Caki2 (cell line): Measurements from ENCODE around the gene NINJ1. TPM values are rescaled to one million over a fixed set of nuclear protein-coding genes. Genes with fewer than 3 reads are reported as not detected.

Source experiments
- DNase-seq: peaks from one replicate; pipeline ENCODE4 v3.0.0-alpha.2; 2015; ENCODE audit warnings: low read depth
- in situ Hi-C: cut with HindIII; loops from 2 replicates; pipeline ENCODE4 v1.10.0; 2016; ENCODE audit warnings: low sequenced_read_pairs, low pct_unique_long_range_greater_than_20kb, mixed read lengths
- total RNA-seq: library from RNA; depleted of rRNA; stranded (reverse); fragments of >200 nt; shearing (Covaris generic); gene quantifications from 2 replicates; pipeline ENCODE4 v1.2.3, GENCODE V29; 2014; ENCODE audit warnings: low replicate concordance

The NINJ1 gene
- total RNA-seq, 1 experiment from 2014 or later = 53.5 TPM

GRCh38 chr9:93095205-93096130, 38.6 kb downstream of the NINJ1 start:
- peak; percentile 98 for DNase-seq

DNA sequence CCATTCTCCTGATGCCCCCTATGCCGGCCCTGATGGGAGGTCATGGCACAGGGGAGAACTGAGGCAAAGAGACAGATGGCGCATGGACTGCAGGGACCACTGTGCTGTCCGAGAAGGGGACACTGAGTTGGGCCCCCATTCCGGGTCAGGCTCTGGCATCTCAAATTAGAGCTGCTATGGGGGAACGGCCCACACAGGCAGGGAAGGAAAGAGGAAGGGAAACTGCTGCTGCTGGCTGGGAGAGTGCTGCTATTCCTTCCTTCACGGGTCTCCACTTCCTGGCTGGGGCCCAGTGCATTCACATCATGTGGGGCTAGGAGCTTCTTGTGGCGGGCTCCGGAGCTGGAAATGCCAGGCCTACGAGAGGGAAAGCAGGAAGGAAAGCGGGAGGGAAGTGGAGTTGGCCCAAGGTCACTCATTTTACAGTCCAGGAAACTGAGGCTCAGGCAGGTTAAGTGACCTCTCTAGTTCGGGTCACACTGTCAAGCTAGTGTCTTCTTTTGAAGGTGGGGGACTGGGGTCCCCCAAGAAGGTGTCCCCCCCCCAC, 39.3 kb downstream of the NINJ1 start:
- in situ Hi-C loops = no loop called here
- DNase-seq = no peak

More at GRCh38 chr9:93095205-93096130, 38.6 kb downstream of the NINJ1 start:
- in situ Hi-C loops = no loop called here

DNA sequence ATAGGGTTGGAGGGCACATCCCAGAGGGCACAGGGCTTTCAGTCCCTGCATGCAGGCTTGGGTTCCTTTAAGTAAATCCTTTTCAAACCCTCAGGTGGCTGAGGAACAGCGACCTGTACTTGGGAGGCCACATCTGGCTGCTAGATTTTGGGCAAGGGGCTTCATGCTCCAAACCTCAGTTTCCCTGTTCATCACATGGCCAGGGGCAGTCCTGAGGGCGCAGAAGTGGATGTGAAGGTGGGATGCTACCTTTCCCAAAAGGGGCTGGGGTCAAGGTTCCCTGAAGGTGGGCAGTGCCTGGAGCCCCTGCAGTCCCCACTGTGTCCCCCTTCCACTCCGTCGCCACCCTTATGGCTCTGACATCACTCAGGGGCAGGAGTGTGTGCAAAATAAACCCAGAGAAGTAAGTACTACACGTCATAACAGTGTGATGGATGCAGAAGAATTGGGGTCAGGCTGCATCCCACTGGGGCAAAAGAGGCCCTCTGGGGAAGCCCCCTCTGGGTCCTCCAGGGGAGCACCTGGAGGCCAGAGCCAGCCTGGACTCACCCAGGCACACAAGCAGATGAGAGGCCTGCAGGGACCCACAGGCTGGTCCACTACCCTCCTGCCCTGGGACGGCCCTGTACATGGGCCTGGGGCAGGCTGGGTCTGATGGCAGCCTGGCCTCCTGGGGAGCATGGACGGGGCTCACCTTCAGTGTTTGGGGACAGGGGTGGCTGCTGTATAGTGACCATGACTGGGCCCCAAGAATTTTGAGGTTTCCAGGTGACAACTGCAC, 40.0 kb downstream of the NINJ1 start:
- in situ Hi-C loops = no loop called here
- no peak for DNase-seq

DNA sequence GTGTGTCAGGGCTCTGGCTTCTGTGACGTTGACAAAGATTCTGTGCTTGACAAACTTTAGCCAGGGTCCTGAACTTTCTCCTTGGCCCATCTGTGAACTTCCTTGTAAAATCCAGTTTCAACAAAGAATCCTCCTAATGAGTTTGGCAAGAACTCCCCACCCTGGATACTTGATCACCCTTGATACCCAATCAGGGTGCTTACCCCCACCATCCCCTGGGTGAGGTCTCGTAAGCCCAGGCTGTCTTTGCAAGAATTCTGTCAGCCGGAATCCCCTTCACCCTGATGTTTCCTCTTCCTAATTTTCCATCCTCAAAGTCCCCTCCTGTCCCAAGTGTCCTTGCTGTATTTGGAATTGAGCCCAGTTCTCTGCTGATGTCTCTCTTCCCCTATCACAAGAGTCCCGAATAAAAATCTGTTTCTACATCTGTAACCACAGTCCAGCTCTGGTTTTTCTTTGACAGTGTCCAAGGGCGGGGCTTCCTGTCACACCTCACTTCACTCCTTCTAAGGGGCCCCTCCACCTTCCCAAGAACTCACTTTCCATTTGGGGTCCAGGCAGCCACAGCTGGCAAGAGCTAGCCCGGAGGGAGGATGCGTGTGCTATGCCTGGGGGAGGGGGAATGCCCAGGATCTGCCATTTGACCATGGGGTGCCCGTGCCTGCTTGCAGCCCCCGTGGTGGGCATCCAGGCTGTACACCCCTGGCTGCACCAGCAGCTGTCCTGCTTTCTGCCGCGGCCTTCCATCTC, 40.7 kb downstream of the NINJ1 start:
- in situ Hi-C loops = no loop called here
- no peak for DNase-seq

GRCh38 chr9:93092251-93092991, 41.6 kb downstream of the NINJ1 start:
- DNase-seq = no peak
- in situ Hi-C loops = no loop called here

DNA sequence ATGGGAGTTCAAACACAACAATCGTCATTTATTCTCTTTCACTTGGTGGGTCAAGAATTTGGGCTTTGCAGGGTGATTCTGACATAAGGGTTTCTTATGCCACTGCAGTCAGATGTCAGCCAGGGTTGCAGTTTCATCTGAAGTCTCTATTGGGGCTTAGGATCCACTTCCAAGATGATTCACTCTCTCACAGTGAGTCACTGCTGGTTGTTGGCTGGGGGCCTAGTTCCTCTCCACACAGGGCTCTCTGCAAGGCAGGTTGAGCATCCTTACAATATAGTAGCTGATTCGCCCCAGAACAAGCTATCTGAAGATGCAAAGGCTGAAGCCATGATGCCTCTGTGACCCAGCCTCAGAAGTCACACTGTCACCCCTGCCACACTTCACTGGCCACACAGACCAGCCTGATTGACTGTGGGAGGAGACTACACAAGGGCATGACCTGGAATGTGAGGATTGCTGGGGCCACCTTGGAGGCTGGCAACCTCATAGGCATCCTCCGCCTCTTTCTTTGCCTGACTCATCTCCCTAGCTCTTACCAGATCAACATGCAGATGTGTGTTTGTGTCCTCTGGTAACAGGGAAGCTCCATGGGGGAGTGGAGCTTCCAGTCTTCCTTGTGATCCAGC, 42.5 kb downstream of the NINJ1 start:
- in situ Hi-C loops = no loop called here
- peak; percentile 81 for DNase-seq

- in situ Hi-C loops = no loop called here
Measured at GRCh38 chr9:93091056-93091452, 43.0 kb downstream of the NINJ1 start.

GRCh38 chr9:93090091-93090655, 43.9 kb downstream of the NINJ1 start:
- DNase-seq = no peak
- in situ Hi-C loops = no loop called here

More at GRCh38 chr9:93091056-93091452, 43.0 kb downstream of the NINJ1 start:
- DNase-seq = no peak

- in situ Hi-C loops = no loop called here
- no peak for DNase-seq
Measured at GRCh38 chr9:93089481-93089991, 44.5 kb downstream of the NINJ1 start.

DNA sequence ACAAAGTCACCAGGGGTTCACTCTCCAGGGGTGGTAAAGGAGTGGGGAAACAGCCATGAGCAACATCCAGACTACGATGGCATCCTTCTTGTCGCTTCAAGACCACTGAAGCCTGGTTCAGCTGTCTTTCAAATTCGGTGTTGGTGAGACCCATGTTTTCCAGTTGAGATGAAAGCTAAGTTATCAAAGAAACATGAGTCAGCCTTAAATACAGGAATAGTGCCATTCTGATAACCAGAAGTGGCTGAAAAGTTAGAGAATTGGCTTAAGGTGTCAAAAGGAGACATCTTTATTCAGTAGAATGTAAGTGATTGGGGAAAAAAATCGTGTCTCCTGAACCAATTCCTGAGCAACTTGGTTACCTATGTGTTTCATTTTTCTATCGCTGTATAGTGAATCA, 45.0 kb downstream of the NINJ1 start:
- in situ Hi-C loops = no loop called here
- no peak for DNase-seq

DNA sequence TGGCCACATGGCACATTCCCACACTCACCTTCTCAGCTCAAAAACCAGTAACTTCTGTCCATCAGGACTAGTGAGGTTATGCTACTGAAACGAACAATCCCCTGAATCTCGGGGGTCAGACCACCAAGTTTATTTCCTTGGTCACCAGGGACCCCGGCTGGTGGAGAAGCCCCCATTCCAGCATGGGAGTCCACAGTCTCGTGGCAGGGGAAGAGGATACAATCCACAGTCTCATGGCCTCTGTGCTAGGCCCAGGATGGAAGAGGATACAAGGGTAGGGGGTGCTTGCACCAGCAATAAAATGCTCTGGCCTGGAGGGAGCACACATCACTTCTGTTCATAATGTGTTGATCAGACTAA, 45.4 kb downstream of the NINJ1 start:
- in situ Hi-C loops = no loop called here
- DNase-seq = no peak

GRCh38 chr9:93087971-93088655, 45.9 kb downstream of the NINJ1 start:
- no peak for DNase-seq
- in situ Hi-C loops = no loop called here

GRCh38 chr9:93086447-93087224, 47.4 kb downstream of the NINJ1 start:
- DNase-seq = no peak
- in situ Hi-C loops = no loop called here

DNA sequence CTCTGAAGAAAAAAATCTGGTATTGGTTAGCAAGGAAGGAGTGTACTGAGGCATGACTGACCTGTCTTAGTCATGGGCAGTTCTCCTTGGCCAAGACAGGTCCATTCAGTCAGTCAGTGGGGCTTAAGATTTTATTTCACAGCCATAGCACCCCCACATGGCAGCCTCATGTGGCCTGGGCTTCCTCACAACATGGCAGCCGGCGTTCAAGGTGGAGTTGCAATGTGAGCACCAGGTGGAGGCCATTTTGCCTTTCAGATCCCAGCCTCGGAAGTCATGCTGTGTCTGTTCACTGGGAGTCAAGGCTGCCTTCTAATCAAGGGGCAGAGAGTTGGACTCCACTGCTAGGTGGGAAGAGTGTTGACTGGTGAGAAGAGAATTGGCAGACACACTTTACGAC, 48.4 kb downstream of the NINJ1 start:
- no peak for DNase-seq
- in situ Hi-C loops = no loop called here

- DNase-seq = no peak
- in situ Hi-C loops = no loop called here
Measured at GRCh38 chr9:93084471-93084881, 49.6 kb downstream of the NINJ1 start.
